HEK293 (cell line): ENCODE results near the gene GDF9.
A peak's percentile ranks its signal among the peaks of the same experiment; 100 is the strongest.

ENCODE experiments used
- CTCF ChIA-PET: fragments of 350-600 bp; formaldehyde crosslinking; extraction: SDS; loops from one replicate; lab custom pipeline; 2021; ENCODE audit warnings: antibody characterized with exemption; lab: Yijun Ruan, JAX
- POLR2A ChIA-PET: fragments of 300-600 bp; formaldehyde crosslinking; extraction: SDS; loops from one replicate; lab custom pipeline; 2020; ENCODE audit warnings: antibody characterized with exemption, inconsistent platforms; lab: Yijun Ruan, JAX
- H3K27ac ChIP-seq: fragments of 200-500 bp; sonication (Bioruptor generic); 2 replicates; pipeline ENCODE4 v1.5.1; 2014; ENCODE audit warnings: low read depth, low read length, control low read depth, inconsistent platforms; ENCODE audit errors: extremely low read depth
- H3K36me3 ChIP-seq, 2 experiments: fragments of 200-500 bp in 1 of 2; sonication (Bioruptor generic) in 1 of 2; 1 replicate in 1 of 2; 2 replicates in 1 of 2; pipeline ENCODE4 v1.5.1; 2014 to 2017; ENCODE audit warnings: inconsistent platforms in 2 of 2, low read length in 2 of 2; ENCODE audit not compliant: control insufficient read depth in 2 of 2, insufficient read depth in 1 of 2
- H3K4me1 ChIP-seq: fragments of 200-500 bp; sonication (Bioruptor generic); 2 replicates; pipeline ENCODE4 v1.5.1; 2014; ENCODE audit warnings: mild to moderate bottlenecking, low read length, inconsistent platforms; ENCODE audit not compliant: control insufficient read depth, insufficient read depth
- H3K4me3 ChIP-seq: 2 replicates; pipeline ENCODE4 v1.5.1; 2011; ENCODE audit warnings: low read depth, mild to moderate bottlenecking, control low read depth, low read length, moderate library complexity
- H3K9me3 ChIP-seq: fragments of 200-500 bp; sonication (Bioruptor generic); 2 replicates; pipeline ENCODE4 v1.5.1; 2014; ENCODE audit warnings: low read depth, low read length, inconsistent platforms; ENCODE audit not compliant: control insufficient read depth, insufficient read depth
- ATF2 ChIP-seq: fragments of 450-650 bp; formaldehyde crosslinking; IDR thresholded peaks from 2 replicates; pipeline ENCODE4 v1.5.1; 2016; ENCODE audit warnings: missing biosample characterization, missing genetic modification characterization, low read depth
- BCL11B ChIP-seq: fragments of 450-650 bp; formaldehyde crosslinking; IDR thresholded peaks from 2 replicates; pipeline ENCODE4 v1.5.1; 2016; ENCODE audit warnings: low read depth, missing biosample characterization, missing genetic modification characterization
- KLF17 ChIP-seq: fragments of 450-650 bp; formaldehyde crosslinking; IDR thresholded peaks from 2 replicates; pipeline ENCODE4 v1.5.1; 2016; ENCODE audit warnings: missing biosample characterization, missing genetic modification characterization
- PRDM1 ChIP-seq: fragments of 450-650 bp; formaldehyde crosslinking; IDR thresholded peaks from 2 replicates; pipeline ENCODE4; 2016; ENCODE audit warnings: missing biosample characterization, missing genetic modification characterization
- REST ChIP-seq: fragments of 450-650 bp; formaldehyde crosslinking; IDR thresholded peaks from 2 replicates; pipeline ENCODE4 v1.5.1; 2016; ENCODE audit warnings: missing biosample characterization, missing genetic modification characterization
- ZBTB1 ChIP-seq: fragments of 450-650 bp; formaldehyde crosslinking; IDR thresholded peaks from 2 replicates; pipeline ENCODE4 v1.5.1; 2016; ENCODE audit warnings: missing biosample characterization, missing genetic modification characterization
- ZBTB11 ChIP-seq: fragments of 450-650 bp; formaldehyde crosslinking; conservative IDR thresholded peaks from 2 replicates; pipeline ENCODE4 v1.5.1; 2016; ENCODE audit warnings: low read depth, missing biosample characterization, missing genetic modification characterization
- ZBTB49 ChIP-seq: fragments of 450-650 bp; formaldehyde crosslinking; IDR thresholded peaks from 2 replicates; pipeline ENCODE4 v1.5.1; 2016; ENCODE audit warnings: missing biosample characterization, missing genetic modification characterization, low read depth
- ZNF10 ChIP-seq: fragments of 450-650 bp; formaldehyde crosslinking; IDR thresholded peaks from 2 replicates; pipeline ENCODE4 v1.5.1; 2017; ENCODE audit warnings: missing biosample characterization, missing genetic modification characterization
- ZNF175 ChIP-seq: fragments of 450-650 bp; formaldehyde crosslinking; IDR thresholded peaks from 2 replicates; pipeline ENCODE4 v1.5.1; 2016; ENCODE audit warnings: missing biosample characterization, missing genetic modification characterization
- ZNF221 ChIP-seq: fragments of 450-650 bp; formaldehyde crosslinking; IDR thresholded peaks from 2 replicates; pipeline ENCODE4 v1.5.1; 2017; ENCODE audit warnings: missing biosample characterization, missing genetic modification characterization, borderline replicate concordance
- ZNF394 ChIP-seq: fragments of 450-650 bp; formaldehyde crosslinking; IDR thresholded peaks from 2 replicates; pipeline ENCODE4 v1.5.1; 2016; ENCODE audit warnings: missing biosample characterization, missing genetic modification characterization, mild to moderate bottlenecking, moderate library complexity, borderline replicate concordance
- ZNF449 ChIP-seq: fragments of 450-650 bp; formaldehyde crosslinking; IDR thresholded peaks from 2 replicates; pipeline ENCODE4 v1.5.1; 2017; ENCODE audit warnings: missing biosample characterization, mild to moderate bottlenecking, missing genetic modification characterization, moderate library complexity
- ZNF48 ChIP-seq: fragments of 450-650 bp; formaldehyde crosslinking; IDR thresholded peaks from 2 replicates; pipeline ENCODE4 v1.5.1; 2016; ENCODE audit warnings: missing biosample characterization, missing genetic modification characterization
- ZNF510 ChIP-seq: fragments of 450-650 bp; formaldehyde crosslinking; IDR thresholded peaks from 2 replicates; pipeline ENCODE4 v1.5.1; 2018; ENCODE audit warnings: mild to moderate bottlenecking, missing genetic modification characterization, missing biosample characterization; ENCODE audit not compliant: insufficient replicate concordance
- ZNF529 ChIP-seq: fragments of 450-650 bp; formaldehyde crosslinking; IDR thresholded peaks from 2 replicates; pipeline ENCODE4 v1.5.1; 2017; ENCODE audit warnings: missing genetic modification characterization, missing biosample characterization; ENCODE audit not compliant: insufficient replicate concordance
- ZNF561 ChIP-seq: fragments of 450-650 bp; IDR thresholded peaks from 2 replicates; pipeline ENCODE4 v1.5.1; 2018; ENCODE audit warnings: missing biosample characterization, missing genetic modification characterization, borderline replicate concordance
- ZNF677 ChIP-seq: fragments of 450-650 bp; IDR thresholded peaks from 2 replicates; pipeline ENCODE4 v1.5.0; 2018; ENCODE audit warnings: missing biosample characterization, mild to moderate bottlenecking, missing genetic modification characterization, moderate library complexity
- ZNF704 ChIP-seq: fragments of 450-650 bp; formaldehyde crosslinking; IDR thresholded peaks from 2 replicates; pipeline ENCODE4 v1.5.1; 2016; ENCODE audit warnings: missing biosample characterization, missing genetic modification characterization
- ZSCAN30 ChIP-seq: fragments of 450-650 bp; IDR thresholded peaks from 2 replicates; pipeline ENCODE4 v1.5.1; 2018; ENCODE audit warnings: missing biosample characterization, mild to moderate bottlenecking, missing genetic modification characterization, moderate library complexity

GDF9 gene

GRCh38 chr5:132836852-132837251 lies 29.4 kb downstream of the GDF9 start:
- no peak overlapping the region for H3K4me3 ChIP-seq
- H3K27ac ChIP-seq, result no peak overlapping the region
- no peaks in the 10 kb centered on the region for H3K4me1 ChIP-seq
- H3K9me3 ChIP-seq, result no peaks in the 10 kb centered on the region
- TF ChIP-seq ZBTB1 (tag by site-specific recombination), result no peak
- TF ChIP-seq ZNF561 (tag by site-specific recombination), result no peak
- no peak for TF ChIP-seq BCL11B (tag by site-specific recombination)
- no peak for TF ChIP-seq ZNF175 (tag by site-specific recombination)
- TF ChIP-seq ZNF394 (tag by site-specific recombination), result peak; percentile 55; the same call in 1 of the 2 replicates
- TF ChIP-seq PRDM1, result no peak
- TF ChIP-seq ZNF48 (tag by site-specific recombination), result no peak
- CTCF ChIA-PET, result no interaction called here
- H3K36me3 ChIP-seq, result no peaks in the 10 kb centered on the region
- POLR2A ChIA-PET, result interaction anchor here (0.6 kb wide), 1 partner anchor 545 kb away, joined by 3 read pairs; no protein-coding TSS in a partner anchor

- Histone ChIP-seq H3K27ac (no peak overlapping the region), H3K9me3 (no peaks in the 10 kb centered on the region), H3K36me3 (peaks cover 0 to 1% of the 10 kb centered on the region in 2 experiments; a peak in 1 of 3 replicates), H3K4me3 (no peak overlapping the region), H3K4me1 (no peaks in the 10 kb centered on the region)
- POLR2A ChIA-PET, result no interaction called here
- CTCF ChIA-PET, result no interaction called here
- no peak for TF ChIP-seq ZNF677 (tag by site-specific recombination)
- no peak for TF ChIP-seq REST (tag by site-specific recombination)
- TF ChIP-seq ZSCAN30 (tag by site-specific recombination), result no peak
- TF ChIP-seq KLF17 (tag by site-specific recombination), result no peak
- no peak for TF ChIP-seq ZBTB11
- TF ChIP-seq ZNF510, result no peak
- TF ChIP-seq ZBTB49 (tag by site-specific recombination), result no peak
- no peak for TF ChIP-seq ZNF704 (tag by site-specific recombination)
- no peak for TF ChIP-seq ZNF221 (tag by site-specific recombination)
- no peak for TF ChIP-seq ZNF449 (tag by site-specific recombination)
- TF ChIP-seq ATF2, result no peak
- TF ChIP-seq ZNF529 (tag by site-specific recombination), result no peak
- TF ChIP-seq ZNF10 (tag by site-specific recombination), result no peak
Observed at GRCh38 chr5:132834057-132834456, 32.2 kb downstream of the GDF9 start.
